ENCODE data around the gene CDKL1.

- TF ChIP-seq CTCF (optimal IDR thresholded peaks at IDR 0.05 in 1 of 3, IDR thresholded peaks at IDR 0.05 in 1 of 3, conservative IDR thresholded peaks at IDR 0.05 in 1 of 3; ENCODE audit: extremely low read depth in 1 of 3, insufficient read depth in 2 of 3, low read length in 3 of 3) = no peak
- no peak for TF ChIP-seq EZH2 (IDR thresholded peaks at IDR 0.05; ENCODE audit: low read length)
Measured at GRCh38 chr14:50335389-50335788, 61.3 kb downstream of the CDKL1 start.

Data from keratinocyte (primary cell).